K562 treated with DMSO at 1 percent for 48 hours (cell line): ENCODE results near the gene VRTN. TPM values are rescaled to one million over a fixed set of nuclear protein-coding genes. Genes with fewer than 3 reads are reported as not detected.

ENCODE experiments used
- total RNA-seq: library from RNA; unstranded; fragments of 300-600 nt; gene quantifications from 2 replicates; pipeline ENCODE4 v1.2.3, GENCODE V29; 2022; ENCODE audit warnings: low replicate concordance; ENCODE audit errors: extremely low read depth

The VRTN gene
- not detected in 2 replicates for total RNA-seq

GRCh38 chr14:74348241-74348734 lies at the start of gene VRTN:
TSS of gene VRTN (plus strand) at chr14:74348471. CDS start at chr14:74356784, 8,313 bp downstream.

GRCh38 chr14:74302634-74303569 lies 45.4 kb upstream of the VRTN start, which contains the start of gene ABCD4:
TSS of gene ABCD4 (minus strand) at chr14:74302934. CDS start at chr14:74302912, 22 bp downstream.

Other genes starting within 250 kb of the VRTN start
- not detected in 2 replicates for gene VSX2, start 109.0 kb upstream of the VRTN start, total RNA-seq
- gene ABCD4, start 45.5 kb upstream of the VRTN start, total RNA-seq, result not detected in 2 replicates
- not detected in 2 replicates for gene SYNDIG1L, start 77.7 kb downstream of the VRTN start, total RNA-seq
- gene NPC2, start 144.8 kb downstream of the VRTN start, total RNA-seq, result 646 TPM in 1 of 2 replicates, not detected in the other
- not detected in 2 replicates for gene ISCA2, start 145.3 kb downstream of the VRTN start, total RNA-seq